Activated CD4-positive, alpha-beta T cell treated with anti-CD3 and anti-CD28 coated beads for 24 hours (primary cell): ENCODE results near the gene CEP192.
"Not testable (repeated sequence)": the region's sequence is repeated elsewhere in the genome, so short reads cannot be mapped to it uniquely, and the experiment has no call there.

ENCODE experiments used
- DNase-seq, 2 donors: peaks; one replicate each; pipeline ENCODE4 v3.0.0-alpha.2; 2020; ENCODE audit warnings: low read depth in 2 of 2

CEP192 gene

GRCh38 chr18:12990967-12991820 lies at the start of gene CEP192:
Gene CEP192, plus strand, starts transcription at chr18:12991362. Its CDS starts 8,063 bp downstream, at chr18:12999425.
- DNase-seq = peak; percentile 91 to 95

- no peak for DNase-seq
Measured at GRCh38 chr18:12943215-12943614, 47.9 kb upstream of the CEP192 start.

GRCh38 chr18:12944709-12945108 lies 46.5 kb upstream of the CEP192 start:
- DNase-seq = no peak

- DNase-seq = peak in 1 of 2 donors; percentile 10
Measured at GRCh38 chr18:12946549-12947284, 44.4 kb upstream of the CEP192 start.

- peak; percentile 99 to 100 for DNase-seq
Measured at GRCh38 chr18:12947285-12948049, 43.7 kb upstream of the CEP192 start, which contains the start of gene SEH1L. Gene SEH1L, plus strand, starts transcription at chr18:12948011. Its CDS starts 111 bp downstream, at chr18:12948122.

- DNase-seq = peak; percentile 96
Measured at GRCh38 chr18:12948050-12948804, 42.9 kb upstream of the CEP192 start.

GRCh38 chr18:12958478-12958877 lies 32.7 kb upstream of the CEP192 start:
- DNase-seq = no peak

GRCh38 chr18:12960395-12960794 lies 30.8 kb upstream of the CEP192 start:
- DNase-seq = no peak

- no peak for DNase-seq
Measured at GRCh38 chr18:12960853-12961397, 30.2 kb upstream of the CEP192 start.

- no peak for DNase-seq
Measured at GRCh38 chr18:12963069-12963468, 28.1 kb upstream of the CEP192 start.

GRCh38 chr18:12968115-12968514 lies 23.0 kb upstream of the CEP192 start:
- DNase-seq = no peak

- DNase-seq = no peak
Measured at GRCh38 chr18:12968619-12969018, 22.5 kb upstream of the CEP192 start.

- DNase-seq = no peak
Measured at GRCh38 chr18:12973562-12974213, 17.5 kb upstream of the CEP192 start.

GRCh38 chr18:12975488-12975887 lies 15.7 kb upstream of the CEP192 start:
- DNase-seq = no peak

GRCh38 chr18:12976305-12976704 lies 14.9 kb upstream of the CEP192 start:
- DNase-seq = no peak

GRCh38 chr18:12980065-12980464 lies 11.1 kb upstream of the CEP192 start:
- not testable (repeated sequence) for DNase-seq

- no peak for DNase-seq
Measured at GRCh38 chr18:12989397-12990122, 1.6 kb upstream of the CEP192 start.

- no peak for DNase-seq
Measured at GRCh38 chr18:12990123-12990475, 1.1 kb upstream of the CEP192 start.

GRCh38 chr18:12990641-12990966 lies 558 bp upstream of the CEP192 start:
- DNase-seq = no peak

- DNase-seq = no peak
Measured at GRCh38 chr18:12991821-12992179, 638 bp downstream of the CEP192 start.
